Natural killer cell (primary cell): Measurements from ENCODE around the gene SPAST. TPM values are rescaled to one million over a fixed set of nuclear protein-coding genes. Genes with fewer than 3 reads are reported as not detected.

Source experiments
- ATAC-seq, 3 donors: fragments of 150-1000 bp in 2 of 3; fragments of 200-7000 bp in 1 of 3; cut with Tn5 transposase; 1 replicate in 1 of 3; 2 replicates in 2 of 3; pipeline ENCODE4 v1.10.0; 2021; ENCODE audit warnings: mild to moderate bottlenecking in 2 of 3, moderate library complexity in 2 of 3
- DNase-seq, 2 donors: peaks; one replicate each; pipeline versions ENCODE4 v3.0.0 to v3.0.0-alpha.2; 2013 to 2021; ENCODE audit warnings: mixed read lengths in 1 of 2
- H3K27ac ChIP-seq: one replicate; pipeline ENCODE4 v1.5.1; 2013; ENCODE audit warnings: mild to moderate bottlenecking, low read length
- H3K27me3 ChIP-seq: one replicate; pipeline ENCODE4 v1.6.1; 2013; ENCODE audit warnings: low read length; ENCODE audit not compliant: control insufficient read depth, insufficient read depth
- H3K36me3 ChIP-seq: one replicate; pipeline ENCODE4 v1.6.1; 2013; ENCODE audit warnings: low read length; ENCODE audit not compliant: control insufficient read depth, insufficient read depth
- H3K4me1 ChIP-seq: one replicate; pipeline ENCODE4 v1.6.1; 2013; ENCODE audit warnings: low read length; ENCODE audit not compliant: control insufficient read depth, insufficient read depth
- H3K4me3 ChIP-seq: one replicate; pipeline ENCODE4 v1.5.1; 2013; ENCODE audit warnings: low read length
- H3K9me3 ChIP-seq: one replicate; pipeline ENCODE4 v1.6.1; 2013; ENCODE audit warnings: low read length; ENCODE audit not compliant: control insufficient read depth, insufficient read depth
- H3K27ac Mint-ChIP-seq, 2 donors: one replicate each; pipeline ENCODE4 v1.8.0; 2022; ENCODE audit warnings: mild to moderate bottlenecking in 2 of 2, mixed read lengths in 2 of 2, moderate library complexity in 1 of 2
- H3K27me3 Mint-ChIP-seq, 2 donors: one replicate each; pipeline ENCODE4 v1.8.0; 2022; ENCODE audit warnings: low read depth in 2 of 2, mixed read lengths in 2 of 2
- H3K36me3 Mint-ChIP-seq: one replicate; pipeline ENCODE4 v1.8.0; 2022; ENCODE audit warnings: mixed read lengths
- H3K4me1 Mint-ChIP-seq, 2 donors: one replicate each; pipeline ENCODE4 v1.8.0; 2022; ENCODE audit warnings: mixed read lengths in 2 of 2
- H3K4me3 Mint-ChIP-seq: one replicate; pipeline ENCODE4 v1.8.0; 2022; ENCODE audit warnings: mild to moderate bottlenecking, moderate library complexity, mixed read lengths
- H3K9me3 Mint-ChIP-seq, 2 donors: one replicate each; pipeline ENCODE4 v1.8.0; 2022; ENCODE audit warnings: mixed read lengths in 2 of 2
- whole genome bisulfite sequencing: methylation state at CpG from one replicate; pipeline ENCODE4 v1.1.7; 2013; ENCODE audit warnings: missing lambda C conversion rate; ENCODE audit not compliant: insufficient coverage; 5-methylcytosine and 5-hydroxymethylcytosine counted together
- intact Hi-C: fragments of 100-400 bp; cut with micrococcal nuclease; formaldehyde crosslinking; loops from one replicate; pipeline ENCODE4 v1.14.2; 2022
- total RNA-seq, 4 donors: library from RNA; stranded (reverse); fragments of 120-200 nt in 1 of 4; gene quantifications; one replicate each; pipeline versions ENCODE4 v1.2.3 to v1.2.4, GENCODE V29; 2013 to 2022
- TF ChIP-seq, protein P1 (sequence below): fragments of 200-600 bp; IDR thresholded peaks from one replicate; pipeline ENCODE4 v1.8.0; 2022; ENCODE audit warnings: antibody characterized with exemption

Gene SPAST
- total RNA-seq, 3 donors from 2014 or later (not counting 1 experiment from before 2014, with no cell fraction given) = 16.8 to 27.5 (median 22.5) TPM

DNA sequence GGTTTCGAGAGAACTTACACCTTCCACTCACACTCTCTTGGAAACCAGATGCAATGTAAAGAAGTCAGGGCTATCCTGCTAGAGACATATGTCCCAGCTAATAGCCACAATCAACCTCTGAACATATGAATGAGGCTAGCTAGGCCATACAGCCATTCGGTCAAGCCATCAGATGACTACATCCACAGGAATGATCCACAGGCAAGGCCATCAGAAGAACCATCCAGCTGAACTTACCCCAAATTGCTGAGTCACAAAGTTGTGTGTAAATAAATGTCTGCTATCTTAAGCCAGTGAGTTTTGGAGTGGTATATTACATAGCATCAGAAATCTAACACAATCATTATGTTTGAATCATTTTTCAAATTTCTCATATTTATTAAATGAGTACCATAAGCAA lies 5.2 kb upstream of the SPAST start:
- H3K4me1 Mint-ChIP-seq = peaks cover 12 to 14% of the 10 kb centered on the region in 2 donors
- DNase-seq (no peak), ATAC-seq (no peak)
- Histone ChIP-seq H3K4me3 (no peak overlapping the region), H3K9me3 (no peaks in the 10 kb centered on the region), H3K36me3 (no peaks in the 10 kb centered on the region), H3K27ac (no peak overlapping the region), H3K27me3 (no peaks in the 10 kb centered on the region), H3K4me1 (peaks cover 4% of the 10 kb centered on the region)
- H3K36me3 Mint-ChIP-seq = no peaks in the 10 kb centered on the region
- TF ChIP-seq, protein P1, sequence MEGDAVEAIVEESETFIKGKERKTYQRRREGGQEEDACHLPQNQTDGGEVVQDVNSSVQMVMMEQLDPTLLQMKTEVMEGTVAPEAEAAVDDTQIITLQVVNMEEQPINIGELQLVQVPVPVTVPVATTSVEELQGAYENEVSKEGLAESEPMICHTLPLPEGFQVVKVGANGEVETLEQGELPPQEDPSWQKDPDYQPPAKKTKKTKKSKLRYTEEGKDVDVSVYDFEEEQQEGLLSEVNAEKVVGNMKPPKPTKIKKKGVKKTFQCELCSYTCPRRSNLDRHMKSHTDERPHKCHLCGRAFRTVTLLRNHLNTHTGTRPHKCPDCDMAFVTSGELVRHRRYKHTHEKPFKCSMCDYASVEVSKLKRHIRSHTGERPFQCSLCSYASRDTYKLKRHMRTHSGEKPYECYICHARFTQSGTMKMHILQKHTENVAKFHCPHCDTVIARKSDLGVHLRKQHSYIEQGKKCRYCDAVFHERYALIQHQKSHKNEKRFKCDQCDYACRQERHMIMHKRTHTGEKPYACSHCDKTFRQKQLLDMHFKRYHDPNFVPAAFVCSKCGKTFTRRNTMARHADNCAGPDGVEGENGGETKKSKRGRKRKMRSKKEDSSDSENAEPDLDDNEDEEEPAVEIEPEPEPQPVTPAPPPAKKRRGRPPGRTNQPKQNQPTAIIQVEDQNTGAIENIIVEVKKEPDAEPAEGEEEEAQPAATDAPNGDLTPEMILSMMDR = no peak
- intact Hi-C loops = no loop called here
- no peak overlapping the region for H3K27ac Mint-ChIP-seq
- H3K9me3 Mint-ChIP-seq = no peaks in the 10 kb centered on the region
- H3K27me3 Mint-ChIP-seq = no peaks in the 10 kb centered on the region
- 88% methylated on average over 2 of the region's 2 CpGs for WGBS
- no peak overlapping the region for H3K4me3 Mint-ChIP-seq

DNA sequence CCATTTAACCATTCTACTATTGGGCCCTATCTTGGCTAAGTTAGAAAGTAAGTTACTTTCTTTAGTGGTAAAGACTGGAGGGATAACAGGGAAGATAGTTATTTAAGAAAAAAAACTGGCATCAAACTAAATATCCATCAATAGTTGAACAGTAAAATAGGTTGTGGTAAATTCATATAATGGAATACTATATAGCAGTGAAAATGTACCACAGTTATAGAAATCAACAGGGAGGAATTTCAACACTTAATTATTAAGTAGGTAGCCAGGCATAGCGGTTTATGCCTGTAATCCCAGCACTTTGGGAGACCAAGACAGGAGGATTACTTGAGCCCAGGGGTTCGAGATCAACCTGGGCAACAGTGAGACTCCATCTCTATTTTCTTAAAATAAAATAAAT lies 3.1 kb upstream of the SPAST start:
- TF ChIP-seq, protein P1 = no peak
- Mint-ChIP-seq H3K4me1 (peaks cover 23 to 24% of the 10 kb centered on the region in 2 donors), H3K27ac (no peak overlapping the region), H3K9me3 (no peaks in the 10 kb centered on the region), H3K27me3 (no peaks in the 10 kb centered on the region), H3K4me3 (peak overlapping the region; percentile 42), H3K36me3 (no peaks in the 10 kb centered on the region)
- Histone ChIP-seq H3K4me3 (no peak overlapping the region), H3K9me3 (no peaks in the 10 kb centered on the region), H3K36me3 (no peaks in the 10 kb centered on the region), H3K27ac (no peak overlapping the region), H3K27me3 (no peaks in the 10 kb centered on the region), H3K4me1 (peaks cover 9% of the 10 kb centered on the region)
- DNase-seq = no peak
- WGBS = 89% methylated on average over 1 of the region's 2 CpGs
- ATAC-seq = no peak
- intact Hi-C loops = loop anchor here (5.0 kb wide), 1 partner anchor 107 kb away; the partner anchor contains the start of gene SLC30A6

DNA sequence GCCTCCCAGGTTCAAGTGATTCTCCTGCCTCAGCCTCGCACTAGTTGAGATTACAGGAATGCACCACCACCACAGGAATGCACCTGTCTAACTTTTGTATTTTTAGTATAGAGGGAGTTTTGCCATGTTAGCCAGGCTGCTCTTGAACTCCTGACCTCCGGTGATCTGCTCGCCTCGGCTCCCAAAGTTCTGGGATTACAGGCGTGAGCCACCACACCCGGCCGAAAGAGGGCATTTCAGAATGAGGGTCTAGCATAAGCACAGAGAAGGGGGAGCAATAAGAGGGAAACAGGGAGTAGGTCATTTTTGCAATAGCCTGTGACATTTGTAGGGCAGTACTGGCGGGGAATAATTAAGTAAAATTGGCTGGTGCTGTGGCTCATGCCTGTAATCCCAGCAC lies 1.9 kb upstream of the SPAST start:
- Mint-ChIP-seq H3K27ac (no peak overlapping the region), H3K4me3 (peak overlapping the region; percentile 99), H3K27me3 (no peaks in the 10 kb centered on the region), H3K36me3 (no peaks in the 10 kb centered on the region), H3K9me3 (no peaks in the 10 kb centered on the region), H3K4me1 (peaks cover 33 to 35% of the 10 kb centered on the region in 2 donors)
- no peaks in the 10 kb centered on the region for H3K27me3 ChIP-seq
- TF ChIP-seq, protein P1 = no peak
- DNase-seq (no peak), ATAC-seq (no peak)
- peaks cover 12% of the 10 kb centered on the region for H3K4me1 ChIP-seq
- no peaks in the 10 kb centered on the region for H3K9me3 ChIP-seq
- no peaks in the 10 kb centered on the region for H3K36me3 ChIP-seq
- no peak overlapping the region for H3K27ac ChIP-seq
- WGBS = 96% methylated on average over 8 of the region's 8 CpGs
- intact Hi-C loops = loop anchor here (5.0 kb wide), 1 partner anchor 106 kb away; the partner anchor contains the start of gene SLC30A6
- H3K4me3 ChIP-seq = no peak overlapping the region
